HEK293 (cell line): ENCODE measurements around the gene KIF5A.

ENCODE experiments used
- CTCF ChIA-PET: fragments of 350-600 bp; formaldehyde crosslinking; extraction: SDS; loops from one replicate; lab custom pipeline; 2021; ENCODE audit warnings: antibody characterized with exemption; lab: Yijun Ruan, JAX
- POLR2A ChIA-PET: fragments of 300-600 bp; formaldehyde crosslinking; extraction: SDS; loops from one replicate; lab custom pipeline; 2020; ENCODE audit warnings: antibody characterized with exemption, inconsistent platforms; lab: Yijun Ruan, JAX
- H3K27ac ChIP-seq: fragments of 200-500 bp; sonication (Bioruptor generic); 2 replicates; pipeline ENCODE4 v1.5.1; 2014; ENCODE audit warnings: low read depth, low read length, control low read depth, inconsistent platforms; ENCODE audit errors: extremely low read depth
- H3K36me3 ChIP-seq, 2 experiments: fragments of 200-500 bp in 1 of 2; sonication (Bioruptor generic) in 1 of 2; 1 replicate in 1 of 2; 2 replicates in 1 of 2; pipeline ENCODE4 v1.5.1; 2014 to 2017; ENCODE audit warnings: inconsistent platforms in 2 of 2, low read length in 2 of 2; ENCODE audit not compliant: control insufficient read depth in 2 of 2, insufficient read depth in 1 of 2
- H3K4me1 ChIP-seq: fragments of 200-500 bp; sonication (Bioruptor generic); 2 replicates; pipeline ENCODE4 v1.5.1; 2014; ENCODE audit warnings: mild to moderate bottlenecking, low read length, inconsistent platforms; ENCODE audit not compliant: control insufficient read depth, insufficient read depth
- H3K4me3 ChIP-seq: 2 replicates; pipeline ENCODE4 v1.5.1; 2011; ENCODE audit warnings: low read depth, mild to moderate bottlenecking, control low read depth, low read length, moderate library complexity
- H3K9me3 ChIP-seq: fragments of 200-500 bp; sonication (Bioruptor generic); 2 replicates; pipeline ENCODE4 v1.5.1; 2014; ENCODE audit warnings: low read depth, low read length, inconsistent platforms; ENCODE audit not compliant: control insufficient read depth, insufficient read depth
- GLIS1 ChIP-seq: fragments of 450-650 bp; formaldehyde crosslinking; IDR thresholded peaks from 2 replicates; pipeline ENCODE4 v1.5.1; 2016; ENCODE audit warnings: missing biosample characterization, missing genetic modification characterization
- HOXC10 ChIP-seq: sonication (generic); formaldehyde crosslinking; IDR thresholded peaks from 2 replicates; pipeline ENCODE4 v1.8.1; 2023; ENCODE audit warnings: mild to moderate bottlenecking, missing genetic modification reagents
- KLF9 ChIP-seq: fragments of 450-650 bp; formaldehyde crosslinking; IDR thresholded peaks from 2 replicates; pipeline ENCODE4 v1.5.1; 2016; ENCODE audit warnings: missing biosample characterization, missing genetic modification characterization, low read depth
- RBAK ChIP-seq: fragments of 450-650 bp; formaldehyde crosslinking; IDR thresholded peaks from 2 replicates; pipeline ENCODE4 v1.5.1; 2016; ENCODE audit warnings: missing biosample characterization, missing genetic modification characterization
- TCF7L2 ChIP-seq: IDR thresholded peaks from 2 replicates; pipeline ENCODE4 v1.6.1; 2011; ENCODE audit warnings: low read depth, mild to moderate bottlenecking, inconsistent platforms, low read length, moderate library complexity, borderline replicate concordance
- YY1 ChIP-seq: fragments of 450-650 bp; formaldehyde crosslinking; IDR thresholded peaks from 2 replicates; pipeline ENCODE4 v1.5.1; 2018; ENCODE audit warnings: missing biosample characterization, missing genetic modification characterization
- YY2 ChIP-seq: fragments of 450-650 bp; formaldehyde crosslinking; IDR thresholded peaks from 2 replicates; pipeline ENCODE4 v1.5.1; 2016; ENCODE audit warnings: missing biosample characterization, missing genetic modification characterization
- ZNF146 ChIP-seq: fragments of 450-650 bp; formaldehyde crosslinking; IDR thresholded peaks from 2 replicates; pipeline ENCODE4 v1.5.1; 2016; ENCODE audit warnings: missing biosample characterization, missing genetic modification characterization
- ZNF37A ChIP-seq: fragments of 450-650 bp; IDR thresholded peaks from 2 replicates; pipeline ENCODE4 v1.5.1; 2018; ENCODE audit warnings: missing biosample characterization, missing genetic modification characterization
- ZNF433 ChIP-seq: fragments of 450-650 bp; formaldehyde crosslinking; IDR thresholded peaks from 2 replicates; pipeline ENCODE4 v1.5.1; 2016; ENCODE audit warnings: missing biosample characterization, missing genetic modification characterization, low read depth
- ZNF530 ChIP-seq: fragments of 450-650 bp; formaldehyde crosslinking; IDR thresholded peaks from 2 replicates; pipeline ENCODE4 v1.5.1; 2016; ENCODE audit warnings: low read depth, missing biosample characterization, missing genetic modification characterization
- ZNF624 ChIP-seq: fragments of 450-650 bp; formaldehyde crosslinking; IDR thresholded peaks from 2 replicates; pipeline ENCODE4 v1.5.1; 2017; ENCODE audit warnings: missing biosample characterization, missing genetic modification characterization
- ZNF658 ChIP-seq: fragments of 450-650 bp; formaldehyde crosslinking; IDR thresholded peaks from 2 replicates; pipeline ENCODE4; 2016; ENCODE audit warnings: missing biosample characterization, missing genetic modification characterization
- ZNF707 ChIP-seq: fragments of 450-650 bp; formaldehyde crosslinking; IDR thresholded peaks from 2 replicates; pipeline ENCODE4 v1.5.1; 2016; ENCODE audit warnings: missing biosample characterization, missing genetic modification characterization
- TF ChIP-seq, protein P1 (sequence below): fragments of 450-650 bp; formaldehyde crosslinking; IDR thresholded peaks from 2 replicates; pipeline ENCODE4 v1.5.1; 2017; ENCODE audit warnings: missing biosample characterization, mild to moderate bottlenecking, missing genetic modification characterization, moderate library complexity
- TF ChIP-seq, protein P2 (sequence below): fragments of 450-650 bp; formaldehyde crosslinking; IDR thresholded peaks from 2 replicates; pipeline ENCODE4 v1.5.1; 2016; ENCODE audit warnings: missing biosample characterization, missing genetic modification characterization

KIF5A gene

GRCh38 chr12:57533108-57533507 lies 16.7 kb upstream of the KIF5A start:
- Histone ChIP-seq H3K9me3 (no peaks in the 10 kb centered on the region), H3K27ac (no peak overlapping the region), H3K36me3 (peaks cover 25 to 91% of the 10 kb centered on the region in 2 experiments), H3K4me3 (no peak overlapping the region)
- ChIA-PET POLR2A (interaction anchor here (0.9 to 2.0 kb wide), 4 partner anchors 8 to 70 kb away, joined by 3 to 9 read pairs (median 4); partner anchors contain the start of gene DDIT3), CTCF (interaction anchor here (0.6 to 1.2 kb wide), 3 partner anchors 74 to 234 kb away, joined by 3 read pairs; no protein-coding TSS in a partner anchor)
- no peak for TF ChIP-seq RBAK (tag by site-specific recombination)
- TF ChIP-seq ZNF624 (tag by site-specific recombination): no peak
- TF ChIP-seq, protein P1, sequence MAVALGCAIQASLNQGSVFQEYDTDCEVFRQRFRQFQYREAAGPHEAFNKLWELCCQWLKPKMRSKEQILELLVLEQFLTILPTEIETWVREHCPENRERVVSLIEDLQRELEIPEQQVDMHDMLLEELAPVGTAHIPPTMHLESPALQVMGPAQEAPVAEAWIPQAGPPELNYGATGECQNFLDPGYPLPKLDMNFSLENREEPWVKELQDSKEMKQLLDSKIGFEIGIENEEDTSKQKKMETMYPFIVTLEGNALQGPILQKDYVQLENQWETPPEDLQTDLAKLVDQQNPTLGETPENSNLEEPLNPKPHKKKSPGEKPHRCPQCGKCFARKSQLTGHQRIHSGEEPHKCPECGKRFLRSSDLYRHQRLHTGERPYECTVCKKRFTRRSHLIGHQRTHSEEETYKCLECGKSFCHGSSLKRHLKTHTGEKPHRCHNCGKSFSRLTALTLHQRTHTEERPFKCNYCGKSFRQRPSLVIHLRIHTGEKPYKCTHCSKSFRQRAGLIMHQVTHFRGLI (tag by site-specific recombination): no peak
- TF ChIP-seq, protein P2, sequence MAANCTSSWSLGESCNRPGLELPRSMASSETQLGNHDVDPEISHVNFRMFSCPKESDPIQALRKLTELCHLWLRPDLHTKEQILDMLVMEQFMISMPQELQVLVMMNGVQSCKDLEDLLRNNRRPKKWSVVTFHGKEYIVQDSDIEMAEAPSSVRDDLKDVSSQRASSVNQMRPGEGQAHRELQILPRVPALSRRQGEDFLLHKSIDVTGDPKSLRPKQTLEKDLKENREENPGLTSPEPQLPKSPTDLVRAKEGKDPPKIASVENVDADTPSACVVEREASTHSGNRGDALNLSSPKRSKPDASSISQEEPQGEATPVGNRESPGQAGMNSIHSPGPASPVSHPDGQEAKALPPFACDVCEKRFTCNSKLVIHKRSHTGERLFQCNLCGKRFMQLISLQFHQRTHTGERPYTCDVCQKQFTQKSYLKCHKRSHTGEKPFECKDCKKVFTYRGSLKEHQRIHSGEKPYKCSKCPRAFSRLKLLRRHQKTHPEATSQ (tag by site-specific recombination): no peak
- no peak for TF ChIP-seq YY2 (tag by site-specific recombination)
- TF ChIP-seq GLIS1 (tag by site-specific recombination): no peak
- no peak for TF ChIP-seq YY1 (tag by site-specific recombination)
- TF ChIP-seq ZNF707: no peak
- no peak for TF ChIP-seq ZNF530 (tag by site-specific recombination)
- TF ChIP-seq ZNF146 (tag by site-specific recombination): no peak
- TF ChIP-seq HOXC10 (CRISPR knock-in tag): no peak
- TF ChIP-seq TCF7L2: no peak
- no peak for TF ChIP-seq KLF9 (tag by site-specific recombination)
- TF ChIP-seq, all 188 proteins: peak for 0
- no peaks in the 10 kb centered on the region for H3K4me1 ChIP-seq

GRCh38 chr12:57534250-57534649 lies 15.6 kb upstream of the KIF5A start:
- peaks cover 25 to 91% of the 10 kb centered on the region in 2 experiments for H3K36me3 ChIP-seq
- no peaks in the 10 kb centered on the region for H3K4me1 ChIP-seq
- ChIA-PET POLR2A (interaction anchor here (1.1 kb wide), 1 partner anchor 10 kb away, joined by 3 read pairs; no protein-coding TSS in a partner anchor), CTCF (interaction anchor here (1.0 kb wide), 1 partner anchor 43 kb away, joined by 4 read pairs; no protein-coding TSS in a partner anchor)
- no peak overlapping the region for H3K4me3 ChIP-seq
- no peaks in the 10 kb centered on the region for H3K9me3 ChIP-seq
- no peak for TF ChIP-seq ZNF658
- H3K27ac ChIP-seq: no peak overlapping the region

DNA sequence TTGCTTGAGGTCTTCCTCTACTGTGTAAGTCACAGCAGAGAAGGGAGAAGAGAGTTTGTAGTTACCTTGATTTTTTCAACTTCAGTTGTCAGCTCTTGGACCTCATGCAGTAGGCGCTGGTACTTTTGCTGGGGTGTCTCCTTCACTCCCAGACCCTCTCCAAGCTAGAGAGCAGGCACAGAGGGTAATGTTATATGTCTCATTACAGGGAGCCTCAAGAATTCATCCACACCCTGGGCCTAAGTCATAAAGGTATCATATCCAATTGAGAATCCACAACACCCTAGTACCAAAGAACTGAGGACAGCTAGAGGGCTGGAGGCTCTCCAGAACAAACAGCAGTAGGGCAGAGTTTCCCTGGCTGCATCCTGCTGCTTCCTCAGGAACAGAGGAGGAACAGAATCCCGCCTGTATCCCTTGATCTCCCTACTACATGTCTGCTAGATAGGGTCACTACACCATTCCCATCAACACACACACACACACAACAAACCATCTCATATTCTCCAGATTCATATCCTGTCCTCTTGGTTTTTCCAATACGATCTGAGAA lies 14.8 kb upstream of the KIF5A start:
- Histone ChIP-seq H3K4me3 (no peak overlapping the region), H3K27ac (no peak overlapping the region), H3K9me3 (no peaks in the 10 kb centered on the region), H3K36me3 (peaks cover 21 to 91% of the 10 kb centered on the region in 2 experiments), H3K4me1 (no peaks in the 10 kb centered on the region)
- POLR2A ChIA-PET: no interaction called here
- CTCF ChIA-PET: interaction anchor here (1.0 kb wide), 1 partner anchor 44 kb away, joined by 4 read pairs; no protein-coding TSS in a partner anchor
- TF ChIP-seq ZNF37A (no peak), ZNF433 (no peak)
- TF ChIP-seq, all 188 proteins: peak for 0
